ENCODE data around the gene RBBP8NL.

Gene RBBP8NL

GRCh38 chr20:62403331-62403730 lies 24.0 kb downstream of the RBBP8NL start:
- H3K27ac Mint-ChIP-seq: no peak overlapping the region
- peaks cover 26% of the 10 kb centered on the region for H3K4me1 Mint-ChIP-seq (ENCODE audit: low read depth)
- no peaks in the 10 kb centered on the region for H3K27me3 Mint-ChIP-seq
- peaks cover 20% of the 10 kb centered on the region for H3K36me3 Mint-ChIP-seq (ENCODE audit: low read depth)
- H3K9me3 Mint-ChIP-seq: no peaks in the 10 kb centered on the region
- DNase-seq: no peak
- no peak overlapping the region for H3K4me3 Mint-ChIP-seq

- H3K4me1 Mint-ChIP-seq (ENCODE audit: low read depth): peaks cover 21% of the 10 kb centered on the region
- H3K4me3 Mint-ChIP-seq: no peak overlapping the region
- no peak overlapping the region for H3K27ac Mint-ChIP-seq
- no peak for DNase-seq
- H3K27me3 Mint-ChIP-seq: no peaks in the 10 kb centered on the region
- H3K9me3 Mint-ChIP-seq: no peaks in the 10 kb centered on the region
- H3K36me3 Mint-ChIP-seq (ENCODE audit: low read depth): peaks cover 20% of the 10 kb centered on the region
These were observed 24.7 kb downstream of the RBBP8NL start for GRCh38 chr20:62402456-62403150.

GRCh38 chr20:62401331-62401779 lies 26.0 kb downstream of the RBBP8NL start:
- H3K27me3 Mint-ChIP-seq: no peaks in the 10 kb centered on the region
- H3K27ac Mint-ChIP-seq: no peak overlapping the region
- H3K4me3 Mint-ChIP-seq: no peak overlapping the region
- peaks cover 24% of the 10 kb centered on the region for H3K36me3 Mint-ChIP-seq (ENCODE audit: low read depth)
- peaks cover 19% of the 10 kb centered on the region for H3K4me1 Mint-ChIP-seq (ENCODE audit: low read depth)
- DNase-seq: no peak
- no peaks in the 10 kb centered on the region for H3K9me3 Mint-ChIP-seq

- H3K27me3 Mint-ChIP-seq: no peaks in the 10 kb centered on the region
- no peak overlapping the region for H3K4me3 Mint-ChIP-seq
- peaks cover 26% of the 10 kb centered on the region for H3K36me3 Mint-ChIP-seq (ENCODE audit: low read depth)
- H3K27ac Mint-ChIP-seq: no peak overlapping the region
- peaks cover 12% of the 10 kb centered on the region for H3K4me1 Mint-ChIP-seq (ENCODE audit: low read depth)
- DNase-seq: no peak
- no peaks in the 10 kb centered on the region for H3K9me3 Mint-ChIP-seq
These were observed 26.8 kb downstream of the RBBP8NL start for GRCh38 chr20:62400541-62400940.

- Mint-ChIP-seq H3K4me1 (ENCODE audit: low read depth) (peaks cover 7% of the 10 kb centered on the region), H3K4me3 (no peak overlapping the region), H3K36me3 (ENCODE audit: low read depth) (peaks cover 28% of the 10 kb centered on the region), H3K27ac (no peak overlapping the region), H3K9me3 (no peaks in the 10 kb centered on the region), H3K27me3 (no peaks in the 10 kb centered on the region)
- DNase-seq: no peak
These were observed 27.3 kb downstream of the RBBP8NL start for GRCh38 chr20:62400021-62400420.

- DNase-seq: no peak
- Mint-ChIP-seq H3K9me3 (no peaks in the 10 kb centered on the region), H3K27ac (no peak overlapping the region), H3K36me3 (ENCODE audit: low read depth) (peaks cover 43% of the 10 kb centered on the region), H3K4me3 (no peak overlapping the region), H3K4me1 (ENCODE audit: low read depth) (no peaks in the 10 kb centered on the region), H3K27me3 (no peaks in the 10 kb centered on the region)
These were observed 29.1 kb downstream of the RBBP8NL start for GRCh38 chr20:62398120-62398821.

GRCh38 chr20:62396367-62397239 lies 30.7 kb downstream of the RBBP8NL start:
- Mint-ChIP-seq H3K36me3 (ENCODE audit: low read depth) (peaks cover 48% of the 10 kb centered on the region), H3K4me1 (ENCODE audit: low read depth) (no peaks in the 10 kb centered on the region), H3K4me3 (no peak overlapping the region), H3K9me3 (no peaks in the 10 kb centered on the region), H3K27me3 (no peaks in the 10 kb centered on the region), H3K27ac (no peak overlapping the region)
- no peak for DNase-seq

- peaks cover 49% of the 10 kb centered on the region for H3K36me3 Mint-ChIP-seq (ENCODE audit: low read depth)
- H3K9me3 Mint-ChIP-seq: no peaks in the 10 kb centered on the region
- H3K4me3 Mint-ChIP-seq: no peak overlapping the region
- no peaks in the 10 kb centered on the region for H3K27me3 Mint-ChIP-seq
- H3K27ac Mint-ChIP-seq: peak overlapping the region; percentile 53
- peaks cover 2% of the 10 kb centered on the region for H3K4me1 Mint-ChIP-seq (ENCODE audit: low read depth)
- no peak for DNase-seq
These were observed 31.8 kb downstream of the RBBP8NL start for GRCh38 chr20:62395311-62396242.

- Mint-ChIP-seq H3K4me3 (no peak overlapping the region), H3K27ac (peak overlapping the region; percentile 53), H3K36me3 (ENCODE audit: low read depth) (peaks cover 58% of the 10 kb centered on the region), H3K9me3 (no peaks in the 10 kb centered on the region), H3K4me1 (ENCODE audit: low read depth) (peaks cover 8% of the 10 kb centered on the region), H3K27me3 (no peaks in the 10 kb centered on the region)
- DNase-seq: no peak
These were observed 32.8 kb downstream of the RBBP8NL start for GRCh38 chr20:62394248-62395245.

GRCh38 chr20:62393830-62394229 lies 33.5 kb downstream of the RBBP8NL start:
- Mint-ChIP-seq H3K27ac (no peak overlapping the region), H3K9me3 (no peaks in the 10 kb centered on the region), H3K4me1 (ENCODE audit: low read depth) (peaks cover 15% of the 10 kb centered on the region), H3K4me3 (no peak overlapping the region), H3K36me3 (ENCODE audit: low read depth) (peaks cover 65% of the 10 kb centered on the region), H3K27me3 (no peaks in the 10 kb centered on the region)
- no peak for DNase-seq

- Mint-ChIP-seq H3K27me3 (no peaks in the 10 kb centered on the region), H3K4me3 (no peak overlapping the region), H3K9me3 (no peaks in the 10 kb centered on the region), H3K36me3 (ENCODE audit: low read depth) (peaks cover 70% of the 10 kb centered on the region), H3K27ac (peak overlapping the region; percentile 41), H3K4me1 (ENCODE audit: low read depth) (peaks cover 20% of the 10 kb centered on the region)
- no peak for DNase-seq
These were observed 34.0 kb downstream of the RBBP8NL start for GRCh38 chr20:62393335-62393665.

GRCh38 chr20:62392621-62393334 lies 34.6 kb downstream of the RBBP8NL start:
- Mint-ChIP-seq H3K4me3 (no peak overlapping the region), H3K9me3 (no peaks in the 10 kb centered on the region), H3K27ac (peak overlapping the region; percentile 41), H3K27me3 (no peaks in the 10 kb centered on the region), H3K36me3 (ENCODE audit: low read depth) (peaks cover 75% of the 10 kb centered on the region), H3K4me1 (ENCODE audit: low read depth) (peaks cover 24% of the 10 kb centered on the region)
- DNase-seq: no peak

GRCh38 chr20:62392077-62392418 lies 35.3 kb downstream of the RBBP8NL start:
- Mint-ChIP-seq H3K27me3 (no peaks in the 10 kb centered on the region), H3K4me1 (ENCODE audit: low read depth) (peaks cover 24% of the 10 kb centered on the region), H3K9me3 (no peaks in the 10 kb centered on the region), H3K27ac (peak overlapping the region; percentile 41), H3K4me3 (no peak overlapping the region), H3K36me3 (ENCODE audit: low read depth) (peaks cover 80% of the 10 kb centered on the region)
- no peak for DNase-seq

Data from activated T-cell treated with anti-CD3 and anti-CD28 coated beads, Interleukin-2, amount 50 U/mL, for 24 hours (primary cell).